Trophoblast cell (in vitro differentiated cells and primary cell): ENCODE results near the gene RLN2.
A peak's percentile ranks its signal among the peaks of the same experiment; 100 is the strongest.

ENCODE experiments used
- DNase-seq, 2 donors: peaks; one replicate each; pipeline ENCODE4 v3.0.0-alpha.2; 2016
- H2AFZ ChIP-seq: 2 replicates; pipeline ENCODE4 v1.6.1; 2013; ENCODE audit warnings: low read length, moderate library complexity, mild to moderate bottlenecking; ENCODE audit not compliant: insufficient read depth, poor library complexity
- H2AK5ac ChIP-seq: 2 replicates; pipeline ENCODE4 v1.6.1; 2013; ENCODE audit warnings: mild to moderate bottlenecking, low read length
- H2BK120ac ChIP-seq: 2 replicates; pipeline ENCODE4 v1.6.1; 2013; ENCODE audit warnings: low read length, mild to moderate bottlenecking, moderate library complexity; ENCODE audit not compliant: insufficient read depth, poor library complexity
- H2BK12ac ChIP-seq: 2 replicates; pipeline ENCODE4 v1.6.1; 2013; ENCODE audit warnings: mild to moderate bottlenecking, low read length, moderate library complexity
- H2BK5ac ChIP-seq: 2 replicates; pipeline ENCODE4 v1.6.1; 2013; ENCODE audit warnings: low read length, low read depth, moderate library complexity, mild to moderate bottlenecking; ENCODE audit not compliant: poor library complexity
- H3K14ac ChIP-seq: 2 replicates; pipeline ENCODE4 v1.6.1; 2013; ENCODE audit warnings: mild to moderate bottlenecking, low read length
- H3K18ac ChIP-seq: 2 replicates; pipeline ENCODE4 v1.6.1; 2013; ENCODE audit warnings: mild to moderate bottlenecking, low read length
- H3K23ac ChIP-seq: 2 replicates; pipeline ENCODE4 v1.6.1; 2013; ENCODE audit warnings: low read length
- H3K27ac ChIP-seq: 2 replicates; pipeline ENCODE4 v1.5.1; 2013; ENCODE audit warnings: low read depth, mild to moderate bottlenecking, inconsistent platforms, low read length, moderate library complexity
- H3K27me3 ChIP-seq: 2 replicates; pipeline ENCODE4 v1.6.1; 2013; ENCODE audit warnings: inconsistent platforms, mild to moderate bottlenecking, low read length, moderate library complexity; ENCODE audit not compliant: insufficient read depth
- H3K36me3 ChIP-seq, 2 experiments: 1 replicate in 1 of 2; 2 replicates in 1 of 2; pipeline ENCODE4 v1.6.1; 2013; ENCODE audit warnings: low read length in 2 of 2, mild to moderate bottlenecking in 2 of 2, moderate library complexity in 1 of 2; ENCODE audit not compliant: insufficient read depth in 2 of 2, control insufficient read depth in 1 of 2
- H3K4ac ChIP-seq: 2 replicates; pipeline ENCODE4 v1.6.1; 2013; ENCODE audit warnings: low read depth, mild to moderate bottlenecking, low read length, moderate library complexity
- H3K4me1 ChIP-seq, 2 experiments: 1 replicate in 1 of 2; 2 replicates in 1 of 2; pipeline ENCODE4 v1.6.1; 2013; ENCODE audit warnings: low read length in 2 of 2, mild to moderate bottlenecking in 2 of 2, moderate library complexity in 1 of 2; ENCODE audit not compliant: insufficient read depth in 2 of 2, control insufficient read depth in 1 of 2
- H3K4me2 ChIP-seq: 2 replicates; pipeline ENCODE4 v1.6.1; 2013; ENCODE audit warnings: inconsistent platforms, mild to moderate bottlenecking, low read length, moderate library complexity
- H3K4me3 ChIP-seq: 2 replicates; pipeline ENCODE4 v1.5.1; 2013; ENCODE audit warnings: mild to moderate bottlenecking, low read depth, low read length, inconsistent platforms
- H3K79me1 ChIP-seq: one replicate; pipeline ENCODE4 v1.6.1; 2013; ENCODE audit warnings: low read length
- H3K79me2 ChIP-seq: 2 replicates; pipeline ENCODE4 v1.6.1; 2013; ENCODE audit warnings: low read length, mild to moderate bottlenecking; ENCODE audit not compliant: control insufficient read depth, insufficient read depth, poor library complexity
- H3K9ac ChIP-seq: 2 replicates; pipeline ENCODE4 v1.6.1; 2013; ENCODE audit warnings: mild to moderate bottlenecking, low read length
- H3K9me3 ChIP-seq: 2 replicates; pipeline ENCODE4 v1.6.1; 2013; ENCODE audit warnings: low read depth, mild to moderate bottlenecking, control low read depth, inconsistent platforms, low read length; ENCODE audit not compliant: insufficient read depth
- H4K12ac ChIP-seq: 2 replicates; pipeline ENCODE4 v1.6.1; 2013; ENCODE audit warnings: low read depth, mild to moderate bottlenecking, low read length, moderate library complexity
- H4K8ac ChIP-seq: 2 replicates; pipeline ENCODE4 v1.6.1; 2013; ENCODE audit warnings: low read depth, mild to moderate bottlenecking, low read length, moderate library complexity
- H4K91ac ChIP-seq: one replicate; pipeline ENCODE4 v1.6.1; 2013; ENCODE audit warnings: low read depth, mild to moderate bottlenecking, low read length, moderate library complexity
- WGBS: extraction: QIAGEN DNeasy Blood & Tissue Kit; methylation state at CpG from one replicate; pipeline ENCODE4 v1.1.7; 2013; ENCODE audit warnings: missing lambda C conversion rate; ENCODE audit not compliant: insufficient read length, insufficient coverage; ENCODE audit errors: extremely low coverage; 5-methylcytosine and 5-hydroxymethylcytosine counted together

Gene RLN2

GRCh38 chr9:5269249-5269715 lies 35.2 kb downstream of the RLN2 start:
- H4K12ac ChIP-seq = no peak overlapping the region
- no peak overlapping the region for H3K9ac ChIP-seq
- peak overlapping the region; percentile 28 for H3K4me2 ChIP-seq
- H2BK120ac ChIP-seq = no peak overlapping the region
- no peak overlapping the region for H2AFZ ChIP-seq
- no peak overlapping the region for H3K14ac ChIP-seq
- peaks cover 2% of the 10 kb centered on the region for H3K9me3 ChIP-seq
- peak overlapping the region; percentile 83 for H3K27ac ChIP-seq
- H3K36me3 ChIP-seq = no peaks in the 10 kb centered on the region
- no peak overlapping the region for H3K23ac ChIP-seq
- H3K79me2 ChIP-seq = peaks cover 2% of the 10 kb centered on the region
- no peak overlapping the region for H2BK5ac ChIP-seq
- H3K27me3 ChIP-seq = no peaks in the 10 kb centered on the region
- H4K8ac ChIP-seq = no peak overlapping the region
- DNase-seq = peak in 1 of 2 donors; percentile 20
- no peak overlapping the region for H3K18ac ChIP-seq
- no peak overlapping the region for H3K4ac ChIP-seq
- peaks cover 18% of the 10 kb centered on the region for H3K79me1 ChIP-seq
- H2BK12ac ChIP-seq = no peak overlapping the region
- no peak overlapping the region for H3K4me3 ChIP-seq
- no peak overlapping the region for H2AK5ac ChIP-seq
- H3K4me1 ChIP-seq = peaks cover 6 to 7% of the 10 kb centered on the region in 2 experiments
- H4K91ac ChIP-seq = no peak overlapping the region
- no CpG with 5 or more reads among the region's 6 CpGs for WGBS

- H3K79me2 ChIP-seq = no peaks in the 10 kb centered on the region
- no peaks in the 10 kb centered on the region for H3K27me3 ChIP-seq
- H3K14ac ChIP-seq = peak overlapping the region; percentile 44
- H4K91ac ChIP-seq = no peak overlapping the region
- no peaks in the 10 kb centered on the region for H3K36me3 ChIP-seq
- no peak overlapping the region for H3K4ac ChIP-seq
- no peak for DNase-seq
- H2BK120ac ChIP-seq = no peak overlapping the region
- peaks cover 14% of the 10 kb centered on the region for H3K79me1 ChIP-seq
- no peak overlapping the region for H2AK5ac ChIP-seq
- H3K27ac ChIP-seq = no peak overlapping the region
- H2AFZ ChIP-seq = no peak overlapping the region
- no peak overlapping the region for H3K9ac ChIP-seq
- no peak overlapping the region for H4K8ac ChIP-seq
- no peak overlapping the region for H2BK5ac ChIP-seq
- WGBS = no CpG with 5 or more reads among the region's 1 CpG
- no peak overlapping the region for H2BK12ac ChIP-seq
- H3K4me1 ChIP-seq = peaks cover 6 to 7% of the 10 kb centered on the region in 2 experiments
- no peak overlapping the region for H3K4me3 ChIP-seq
- no peak overlapping the region for H4K12ac ChIP-seq
- H3K23ac ChIP-seq = no peak overlapping the region
- H3K9me3 ChIP-seq = peaks cover 2% of the 10 kb centered on the region
- H3K18ac ChIP-seq = no peak overlapping the region
- no peak overlapping the region for H3K4me2 ChIP-seq
These were observed 38.6 kb downstream of the RLN2 start for GRCh38 chr9:5265939-5266338.

- Histone ChIP-seq H2BK12ac (no peak overlapping the region), H3K9me3 (peaks cover 2% of the 10 kb centered on the region), H3K9ac (no peak overlapping the region), H4K8ac (no peak overlapping the region), H3K79me2 (no peaks in the 10 kb centered on the region), H3K79me1 (peaks cover 7% of the 10 kb centered on the region), H4K91ac (no peak overlapping the region), H2BK120ac (no peak overlapping the region), H3K14ac (no peak overlapping the region), H2AK5ac (no peak overlapping the region), H3K4me1 (peaks cover 5 to 6% of the 10 kb centered on the region in 2 experiments), H3K18ac (no peak overlapping the region), H3K4me2 (no peak overlapping the region), H3K4me3 (no peak overlapping the region), H3K27ac (no peak overlapping the region), H4K12ac (no peak overlapping the region), H2AFZ (no peak overlapping the region), H3K27me3 (no peaks in the 10 kb centered on the region), H3K23ac (no peak overlapping the region), H3K4ac (no peak overlapping the region), H2BK5ac (no peak overlapping the region), H3K36me3 (no peaks in the 10 kb centered on the region)
- no peak for DNase-seq
These were observed 40.3 kb downstream of the RLN2 start for GRCh38 chr9:5264219-5264595.

- Histone ChIP-seq H3K27me3 (no peaks in the 10 kb centered on the region), H3K4me2 (no peak overlapping the region), H3K14ac (no peak overlapping the region), H2AFZ (no peak overlapping the region), H3K9me3 (peaks cover 2% of the 10 kb centered on the region), H3K79me1 (peaks cover 7% of the 10 kb centered on the region), H3K9ac (no peak overlapping the region), H4K91ac (no peak overlapping the region), H3K4ac (no peak overlapping the region), H2BK12ac (peak overlapping the region; percentile 40), H3K18ac (no peak overlapping the region), H2AK5ac (no peak overlapping the region), H3K4me1 (peaks cover 5 to 6% of the 10 kb centered on the region in 2 experiments), H2BK5ac (no peak overlapping the region), H3K27ac (no peak overlapping the region), H2BK120ac (no peak overlapping the region), H4K8ac (no peak overlapping the region), H3K79me2 (no peaks in the 10 kb centered on the region), H3K36me3 (no peaks in the 10 kb centered on the region), H3K23ac (no peak overlapping the region), H4K12ac (no peak overlapping the region), H3K4me3 (no peak overlapping the region)
- DNase-seq = peak in 1 of 2 donors; percentile 42
- no CpG with 5 or more reads among the region's 5 CpGs for whole genome bisulfite sequencing
These were observed 40.9 kb downstream of the RLN2 start for GRCh38 chr9:5263351-5264218.
